ENCODE results near the gene MYL5. TPM values are rescaled to one million over a fixed set of nuclear protein-coding genes. Genes with fewer than 3 reads are reported as not detected.

Gene MYL5
- total RNA-seq, 1 experiment from 2014 or later, result 18.0 TPM

GRCh38 chr4:628311-628741 lies 46.0 kb upstream of the MYL5 start:
- H4K91ac ChIP-seq (ENCODE audit: insufficient read length, low read depth, low read length), result no peak overlapping the region
- H2BK15ac ChIP-seq (ENCODE audit: low read depth, low read length), result no peak overlapping the region
- Mint-ChIP-seq H3K9me3 (peaks cover 17 to 21% of the 10 kb centered on the region in 2 experiments), H3K27ac (no peak overlapping the region), H3K27me3 (ENCODE audit: low read depth) (peaks cover 16% of the 10 kb centered on the region), H3K4me1 (peaks cover 9 to 23% of the 10 kb centered on the region in 2 experiments), H3K4me3 (no peak overlapping the region), H3K36me3 (ENCODE audit: insufficient read depth in 1 of 3, low read depth in 3 of 3) (peaks cover 0 to 15% (median 13%) of the 10 kb centered on the region in 3 experiments; a peak in 5 of 7 replicates)
- WGBS (ENCODE audit: extremely low coverage, insufficient read length, low lambda C conversion rate), result no CpG with 5 or more reads among the region's 17 CpGs
- H3T11ph ChIP-seq (ENCODE audit: low read length), result no peak overlapping the region
- H2BK120ac ChIP-seq (ENCODE audit: low read depth, low read length, poor library complexity, severe bottlenecking), result no peak overlapping the region
- H3K9ac ChIP-seq (ENCODE audit: extremely low read depth, insufficient read length, low read length), result no peak overlapping the region
- no peaks in the 10 kb centered on the region for H3K27me3 ChIP-seq (ENCODE audit: insufficient read depth, low read length)
- H2AFZ ChIP-seq (ENCODE audit: low read length), result no peak overlapping the region
- no peak overlapping the region for H3K4ac ChIP-seq (ENCODE audit: low read depth, low read length)
- DNase-seq, result peak; percentile 19
- H2AK5ac ChIP-seq (ENCODE audit: insufficient read length, low read length), result no peak overlapping the region
- H3K56ac ChIP-seq (ENCODE audit: insufficient read length, low read depth, low read length), result no peak overlapping the region
- no peaks in the 10 kb centered on the region for H4K20me1 ChIP-seq (ENCODE audit: control insufficient read depth, insufficient read depth, insufficient read length)
- H4K8ac ChIP-seq (replicated peaks; ENCODE audit: insufficient read length, low read depth, low read length), result no peak overlapping the region
- no peak overlapping the region; the same call in 1 of the 2 replicates for H3K14ac ChIP-seq (ENCODE audit: insufficient read depth, low read length)
- H3K9me3 ChIP-seq (ENCODE audit: control insufficient read depth, low read depth, low read length), result no peaks in the 10 kb centered on the region
- no peaks in the 10 kb centered on the region for H3K23me2 ChIP-seq (ENCODE audit: insufficient read length, low read depth, low read length, poor library complexity, severe bottlenecking)
- no peak overlapping the region for H2BK20ac ChIP-seq (ENCODE audit: low read depth, low read length, poor library complexity, severe bottlenecking)
- H3K79me2 ChIP-seq (ENCODE audit: insufficient read depth, low read length), result no peaks in the 10 kb centered on the region
- no peaks in the 10 kb centered on the region for H3K79me1 ChIP-seq (ENCODE audit: insufficient read depth, low read depth, low read length, poor library complexity, severe bottlenecking)
- H3K27ac ChIP-seq (ENCODE audit: insufficient read length, low read depth, low read length), result no peak overlapping the region
- H3K18ac ChIP-seq (ENCODE audit: insufficient read length, low read depth, low read length), result no peak overlapping the region
- TF ChIP-seq, protein P1, sequence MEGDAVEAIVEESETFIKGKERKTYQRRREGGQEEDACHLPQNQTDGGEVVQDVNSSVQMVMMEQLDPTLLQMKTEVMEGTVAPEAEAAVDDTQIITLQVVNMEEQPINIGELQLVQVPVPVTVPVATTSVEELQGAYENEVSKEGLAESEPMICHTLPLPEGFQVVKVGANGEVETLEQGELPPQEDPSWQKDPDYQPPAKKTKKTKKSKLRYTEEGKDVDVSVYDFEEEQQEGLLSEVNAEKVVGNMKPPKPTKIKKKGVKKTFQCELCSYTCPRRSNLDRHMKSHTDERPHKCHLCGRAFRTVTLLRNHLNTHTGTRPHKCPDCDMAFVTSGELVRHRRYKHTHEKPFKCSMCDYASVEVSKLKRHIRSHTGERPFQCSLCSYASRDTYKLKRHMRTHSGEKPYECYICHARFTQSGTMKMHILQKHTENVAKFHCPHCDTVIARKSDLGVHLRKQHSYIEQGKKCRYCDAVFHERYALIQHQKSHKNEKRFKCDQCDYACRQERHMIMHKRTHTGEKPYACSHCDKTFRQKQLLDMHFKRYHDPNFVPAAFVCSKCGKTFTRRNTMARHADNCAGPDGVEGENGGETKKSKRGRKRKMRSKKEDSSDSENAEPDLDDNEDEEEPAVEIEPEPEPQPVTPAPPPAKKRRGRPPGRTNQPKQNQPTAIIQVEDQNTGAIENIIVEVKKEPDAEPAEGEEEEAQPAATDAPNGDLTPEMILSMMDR (conservative IDR thresholded peaks at IDR 0.05), result no peak
- H3K4me1 ChIP-seq (ENCODE audit: insufficient read depth, low read length), result no peaks in the 10 kb centered on the region; the same call in 1 of the 2 replicates
- no peak overlapping the region for H3K4me2 ChIP-seq (ENCODE audit: insufficient read depth, insufficient read length, low read length)
- H2BK12ac ChIP-seq (ENCODE audit: insufficient read length, low read depth, low read length), result no peak overlapping the region
- H2BK5ac ChIP-seq (ENCODE audit: insufficient read length, low read length), result no peak overlapping the region
- no peak overlapping the region for H4K5ac ChIP-seq (ENCODE audit: insufficient read length, low read depth, low read length)
- no peak overlapping the region for H3K23ac ChIP-seq (ENCODE audit: insufficient read length, low read depth, low read length)

All from H9 (cell line).